ENCODE results near the gene KDM5B.

DNA sequence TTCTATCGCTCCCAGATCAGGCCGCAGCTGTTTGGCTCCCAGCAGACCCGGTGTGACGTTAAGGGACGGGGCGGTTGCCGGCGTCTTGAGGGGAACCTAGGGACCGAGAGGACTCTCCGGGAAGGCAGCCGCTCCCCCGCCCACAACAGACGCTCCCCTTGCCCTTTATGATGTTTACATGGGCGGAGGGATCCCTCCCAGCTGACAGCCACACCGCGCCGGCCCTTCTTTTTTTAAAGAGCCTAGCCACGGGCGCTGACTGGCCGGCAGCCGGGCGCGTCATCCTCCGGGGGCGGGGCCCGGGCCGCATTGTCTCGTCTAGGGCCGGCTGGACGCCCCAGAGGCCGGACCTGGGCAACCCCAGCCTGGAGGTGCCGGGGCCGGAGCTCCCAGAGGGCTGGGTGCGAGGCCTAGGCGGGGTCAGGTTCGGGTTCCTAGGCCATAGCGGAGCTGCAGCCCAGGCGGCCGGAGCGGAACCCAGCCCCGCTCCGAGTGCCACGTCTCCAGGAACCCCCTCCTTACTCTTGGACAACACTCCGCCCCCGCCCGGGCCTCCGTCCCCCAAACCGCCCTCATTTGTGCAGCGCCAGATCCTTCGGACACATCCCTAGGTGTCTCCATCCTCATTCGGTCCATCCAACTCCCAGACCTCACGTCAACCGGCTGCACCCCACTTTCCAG, 2.5 kb upstream of the KDM5B start, which contains the start of gene PCAT6:
- TF ChIP-seq, protein P1, sequence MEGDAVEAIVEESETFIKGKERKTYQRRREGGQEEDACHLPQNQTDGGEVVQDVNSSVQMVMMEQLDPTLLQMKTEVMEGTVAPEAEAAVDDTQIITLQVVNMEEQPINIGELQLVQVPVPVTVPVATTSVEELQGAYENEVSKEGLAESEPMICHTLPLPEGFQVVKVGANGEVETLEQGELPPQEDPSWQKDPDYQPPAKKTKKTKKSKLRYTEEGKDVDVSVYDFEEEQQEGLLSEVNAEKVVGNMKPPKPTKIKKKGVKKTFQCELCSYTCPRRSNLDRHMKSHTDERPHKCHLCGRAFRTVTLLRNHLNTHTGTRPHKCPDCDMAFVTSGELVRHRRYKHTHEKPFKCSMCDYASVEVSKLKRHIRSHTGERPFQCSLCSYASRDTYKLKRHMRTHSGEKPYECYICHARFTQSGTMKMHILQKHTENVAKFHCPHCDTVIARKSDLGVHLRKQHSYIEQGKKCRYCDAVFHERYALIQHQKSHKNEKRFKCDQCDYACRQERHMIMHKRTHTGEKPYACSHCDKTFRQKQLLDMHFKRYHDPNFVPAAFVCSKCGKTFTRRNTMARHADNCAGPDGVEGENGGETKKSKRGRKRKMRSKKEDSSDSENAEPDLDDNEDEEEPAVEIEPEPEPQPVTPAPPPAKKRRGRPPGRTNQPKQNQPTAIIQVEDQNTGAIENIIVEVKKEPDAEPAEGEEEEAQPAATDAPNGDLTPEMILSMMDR (IDR thresholded peaks at IDR 0.05), result no peak
- peak; percentile 62 to 92 (median 87) for TF ChIP-seq POLR2AphosphoS5 (IDR thresholded peaks at IDR 0.05)
- peak in 2 of 4 donors; percentile 42 to 70 for TF ChIP-seq EP300 (IDR thresholded peaks at IDR 0.05)
- peak; percentile 55 to 76 for TF ChIP-seq POLR2A (IDR thresholded peaks at IDR 0.05)
